ENCODE measurements around the gene SUPT20HL2.

- TF ChIP-seq CTCF (IDR thresholded peaks at IDR 0.05; ENCODE audit: insufficient read depth, low read length), result no peak
- no peak for TF ChIP-seq POLR2AphosphoS5 (IDR thresholded peaks at IDR 0.05; ENCODE audit: low read depth)
These were observed 45.1 kb downstream of the SUPT20HL2 start for GRCh38 chrX:24268786-24269185.
